Hematopoietic multipotent progenitor cell treated with erythropoietin and hydrocortisone succinate and interleukin-3 and kit ligand, for 4 days (in vitro differentiated cells): ENCODE results near the gene COMMD1.
A peak's percentile ranks its signal among the peaks of the same experiment; 100 is the strongest.
"Not testable (repeated sequence)": the region's sequence is repeated elsewhere in the genome, so short reads cannot be mapped to it uniquely, and the experiment has no call there.

Experiments used
- DNase-seq: peaks from one replicate; pipeline ENCODE4 v3.0.0-alpha.2; 2015

Gene COMMD1

GRCh38 chr2:61924895-61925663, 19.6 kb downstream of the COMMD1 start:
- no peak for DNase-seq

GRCh38 chr2:61926531-61927477, 21.3 kb downstream of the COMMD1 start:
- DNase-seq: peak; percentile 49

- peak; percentile 8 for DNase-seq
Measured at GRCh38 chr2:61928826-61929461, 23.5 kb downstream of the COMMD1 start.

DNA sequence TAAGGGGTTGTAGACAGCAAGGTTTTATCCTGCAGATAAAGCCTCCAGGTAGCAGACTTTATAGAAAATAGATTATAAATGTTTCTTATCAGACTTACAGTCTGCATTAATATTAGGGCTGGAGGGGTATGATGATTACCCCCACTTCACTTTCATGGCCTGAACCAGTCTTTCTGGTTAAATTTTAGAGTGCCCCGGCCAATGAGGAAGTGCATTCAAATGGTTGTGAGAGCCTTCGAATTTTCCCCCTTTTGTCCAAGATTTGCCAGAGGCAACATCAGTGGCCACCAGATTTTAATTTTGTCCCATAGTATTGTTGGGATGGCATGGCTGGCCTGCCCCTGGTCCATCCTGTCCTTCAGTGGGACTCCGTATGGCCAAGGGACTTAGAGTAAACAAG, 31.6 kb downstream of the COMMD1 start:
- DNase-seq: peak; percentile 11

- no peak for DNase-seq
Measured at GRCh38 chr2:61937886-61938285, 32.4 kb downstream of the COMMD1 start.

DNA sequence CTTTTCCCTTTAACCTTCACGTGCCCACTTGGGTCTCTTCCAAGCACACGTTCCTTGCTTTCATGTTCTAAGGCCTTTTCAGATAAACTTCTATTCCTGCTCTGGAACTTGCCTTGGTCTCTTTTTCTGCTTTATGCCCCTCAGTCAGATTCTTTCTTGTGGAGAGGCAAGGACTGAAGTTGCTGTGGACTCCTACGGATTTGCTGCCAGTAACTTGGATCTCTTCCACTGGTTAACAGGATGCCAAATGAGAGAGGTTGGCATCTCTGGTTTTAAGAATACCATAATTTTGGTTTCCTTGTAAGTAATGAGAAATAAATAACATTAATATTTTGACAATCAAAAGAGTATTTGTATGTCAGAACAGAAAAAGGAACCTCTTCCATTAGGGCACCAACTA, 33.0 kb downstream of the COMMD1 start:
- no peak for DNase-seq

DNA sequence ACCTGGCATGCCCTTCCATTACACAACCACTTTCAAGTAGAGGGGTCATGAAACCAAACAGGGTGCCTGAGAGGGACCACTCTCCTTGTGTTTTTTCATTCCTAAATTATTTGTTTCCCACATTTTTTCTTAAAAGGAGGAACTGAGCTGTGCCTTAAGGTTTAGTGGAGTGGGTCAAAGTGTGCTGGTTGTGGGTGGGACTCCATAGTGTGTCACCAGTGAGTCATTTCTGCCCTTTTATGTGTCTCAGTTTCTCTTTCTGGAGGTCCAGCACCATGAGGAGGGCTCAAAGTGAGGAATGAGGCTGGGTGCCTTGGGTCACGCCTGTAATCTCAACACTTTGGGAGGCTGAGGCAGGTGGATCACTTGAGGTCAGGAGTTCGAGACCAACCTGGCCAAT, 37.8 kb downstream of the COMMD1 start:
- DNase-seq: no peak

DNA sequence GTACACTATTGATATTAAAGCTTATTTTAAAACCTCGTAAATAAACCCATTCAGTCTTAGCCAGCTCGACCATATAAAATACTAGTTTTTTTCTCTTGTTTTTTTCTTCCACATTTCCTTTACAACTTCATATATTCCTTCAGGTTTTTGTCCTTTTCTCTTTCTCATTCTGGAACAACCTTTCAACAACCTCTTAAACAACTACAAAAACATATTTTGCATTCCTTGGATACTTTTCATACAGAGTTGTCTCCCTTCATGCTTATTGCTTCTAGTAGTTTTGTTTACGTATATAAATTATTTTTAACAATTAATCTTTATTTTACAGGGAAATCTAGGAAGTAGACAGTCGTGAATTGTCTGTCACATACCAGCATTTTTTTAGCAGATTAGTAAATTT, 41.2 kb downstream of the COMMD1 start:
- no peak for DNase-seq

DNA sequence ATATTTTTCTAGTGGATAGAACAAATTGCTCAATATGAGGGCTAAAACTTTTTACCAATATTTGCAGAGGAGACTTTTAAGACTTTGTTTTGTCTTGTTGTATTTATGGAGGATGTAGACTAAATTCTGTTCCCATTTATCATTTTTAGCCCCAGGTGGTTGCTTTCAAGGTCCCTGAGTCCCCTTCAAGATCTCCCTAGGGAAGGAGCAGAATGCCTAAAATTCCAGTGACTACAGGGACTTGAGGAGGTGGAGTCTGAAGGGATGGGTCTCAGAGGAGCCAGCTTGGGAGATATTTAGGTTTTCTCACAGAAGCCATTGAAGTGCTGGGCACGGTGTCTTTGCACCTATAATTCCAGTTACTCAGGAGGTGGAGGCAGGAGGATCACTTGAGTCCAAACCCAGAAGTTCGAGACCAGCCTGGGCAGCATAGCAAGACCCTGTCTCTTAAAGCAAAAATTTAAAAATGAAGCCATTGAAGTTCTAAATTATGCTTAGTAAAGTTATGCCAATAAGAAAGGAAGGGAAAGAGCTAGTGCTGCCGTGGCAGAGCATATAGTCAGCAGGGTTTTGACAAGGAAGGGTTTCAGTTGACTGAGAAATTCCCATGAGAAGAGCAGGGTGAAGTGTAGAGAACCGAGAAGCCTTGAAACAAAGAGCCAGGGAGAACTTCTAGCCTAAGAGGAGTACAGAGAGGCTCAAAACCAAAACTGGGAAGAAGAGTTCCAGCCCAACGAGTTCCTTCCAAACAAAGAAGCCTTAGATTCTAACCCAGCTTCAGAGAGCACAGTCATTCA, 43.4 kb downstream of the COMMD1 start:
- no peak for DNase-seq

DNA sequence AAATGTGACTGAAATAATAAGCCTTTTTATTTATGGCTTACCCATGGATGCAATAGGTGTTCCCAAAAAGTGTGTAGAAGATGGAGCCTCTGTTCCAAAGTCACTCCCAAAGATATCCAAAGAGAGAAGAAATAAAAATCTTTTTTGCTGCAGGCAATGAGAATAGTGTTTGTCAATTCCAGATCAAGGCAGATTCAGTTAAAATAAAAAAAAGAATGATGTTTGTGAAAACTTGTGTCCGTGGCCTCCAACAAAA, 43.9 kb downstream of the COMMD1 start:
- no peak for DNase-seq

- no peak for DNase-seq
Measured at GRCh38 chr2:61949714-61950560, 44.5 kb downstream of the COMMD1 start.

GRCh38 chr2:61950571-61951315, 45.3 kb downstream of the COMMD1 start:
- no peak for DNase-seq

DNA sequence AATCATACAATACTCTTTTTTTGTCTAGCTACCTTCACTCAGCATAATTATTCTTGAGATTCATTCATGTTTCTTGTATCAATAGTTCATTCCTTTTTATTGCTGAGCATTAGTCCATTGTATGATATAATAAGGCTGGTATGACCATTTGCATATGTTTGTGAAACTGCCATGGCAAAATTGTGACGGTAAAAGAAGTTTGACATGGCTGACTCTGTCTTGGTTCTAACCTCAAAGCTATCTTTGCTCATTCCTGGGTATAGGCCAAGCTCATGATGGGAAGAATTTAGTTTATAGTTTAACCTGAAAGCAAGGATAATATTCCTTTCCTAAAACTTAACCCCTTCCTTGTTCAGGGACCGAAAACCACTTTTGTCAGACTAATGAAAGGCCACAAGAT, 46.4 kb downstream of the COMMD1 start:
- DNase-seq: no peak

DNA sequence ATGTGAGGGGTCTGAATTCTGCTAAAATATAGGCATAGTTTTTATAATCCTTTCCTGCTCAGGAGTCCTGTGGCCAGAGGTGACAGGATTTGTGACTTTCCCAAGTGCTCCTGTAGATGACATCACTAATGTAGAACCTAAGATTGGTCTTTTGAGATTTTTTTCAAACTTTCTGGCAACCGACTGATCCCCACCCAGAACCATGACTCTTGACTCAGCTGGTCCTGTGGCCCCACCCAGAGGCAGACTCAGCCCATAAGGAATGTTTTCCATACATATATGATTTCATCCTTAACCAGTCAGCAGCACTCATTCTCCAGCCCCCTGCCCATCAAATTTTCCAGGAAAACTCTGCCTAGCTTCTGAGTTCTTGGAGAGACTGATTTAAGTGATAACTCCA, 46.8 kb downstream of the COMMD1 start:
- DNase-seq: no peak

- not testable (repeated sequence) for DNase-seq
Measured at GRCh38 chr2:61954856-61955255, 49.4 kb downstream of the COMMD1 start.

DNA sequence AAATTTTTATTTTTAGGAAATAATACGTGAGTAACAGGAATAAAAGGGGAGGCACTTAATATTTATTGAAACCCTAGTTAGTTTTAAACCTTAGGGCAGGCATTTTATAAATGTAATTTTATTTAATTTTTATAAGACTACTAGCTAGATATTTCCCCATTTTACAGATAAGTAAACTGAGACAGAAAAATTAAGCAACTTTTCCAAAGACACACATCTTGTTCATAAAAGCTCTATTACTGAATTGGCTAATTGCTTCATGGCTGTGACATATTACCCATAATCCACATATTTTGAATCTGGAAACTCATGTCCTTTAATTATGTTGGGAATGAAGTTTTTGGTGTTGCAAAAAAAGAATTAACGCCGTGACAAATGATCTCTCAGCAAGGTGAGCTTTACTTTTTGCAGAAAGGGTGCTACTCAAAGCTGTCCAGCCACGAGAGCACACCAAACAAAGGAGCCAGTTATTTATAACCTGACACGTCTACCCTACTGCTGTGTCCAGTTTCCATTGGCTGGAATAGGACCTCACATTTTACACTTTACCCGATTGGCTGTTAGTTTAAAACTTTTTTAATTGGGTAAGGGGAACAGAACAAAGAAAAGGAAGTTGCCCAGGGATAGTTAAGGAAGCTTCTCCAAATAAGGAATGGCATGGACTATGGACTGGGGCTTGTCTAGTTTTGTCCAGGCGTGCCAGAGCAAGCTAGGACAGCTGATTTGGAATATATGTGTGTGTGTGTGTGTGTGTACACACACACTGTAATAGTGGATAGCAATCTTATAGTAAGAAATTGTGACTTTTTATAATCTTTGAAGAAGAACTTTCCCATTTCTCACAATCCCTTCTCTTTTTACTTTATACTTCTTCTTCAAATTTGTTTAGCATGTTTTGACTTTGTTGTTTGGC, 54.2 kb downstream of the COMMD1 start:
- no peak for DNase-seq

DNA sequence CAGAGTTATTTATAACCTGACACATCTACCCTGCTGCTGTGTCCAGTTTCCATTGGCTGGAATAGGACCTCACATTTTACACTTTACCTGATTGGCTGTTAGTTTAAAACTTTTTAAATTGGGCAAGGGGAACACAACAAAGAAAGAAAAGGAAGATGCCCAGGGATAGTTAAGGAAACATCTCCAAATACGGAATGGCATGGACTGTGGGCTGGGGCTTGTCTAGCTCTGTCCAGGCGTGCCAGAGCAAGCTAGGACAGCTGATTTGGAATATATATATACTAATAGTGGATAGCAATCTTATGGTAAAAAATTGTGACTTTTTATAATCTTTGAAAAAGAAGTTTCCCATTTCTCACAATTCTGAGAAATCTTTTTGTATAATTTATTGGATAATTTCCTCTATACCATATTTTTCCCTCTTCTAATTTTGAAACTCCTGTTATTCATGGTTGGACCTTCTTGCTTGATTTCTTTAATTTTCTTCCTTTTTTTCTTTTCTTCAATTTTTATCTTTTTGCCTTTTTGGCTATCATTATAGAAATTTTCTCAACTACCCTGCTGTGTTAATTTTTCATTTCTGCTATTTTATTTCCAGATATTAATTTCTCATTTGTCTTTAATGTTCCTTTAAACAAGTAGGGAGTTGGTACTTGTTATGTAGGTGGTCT, 55.9 kb downstream of the COMMD1 start:
- no peak for DNase-seq

DNA sequence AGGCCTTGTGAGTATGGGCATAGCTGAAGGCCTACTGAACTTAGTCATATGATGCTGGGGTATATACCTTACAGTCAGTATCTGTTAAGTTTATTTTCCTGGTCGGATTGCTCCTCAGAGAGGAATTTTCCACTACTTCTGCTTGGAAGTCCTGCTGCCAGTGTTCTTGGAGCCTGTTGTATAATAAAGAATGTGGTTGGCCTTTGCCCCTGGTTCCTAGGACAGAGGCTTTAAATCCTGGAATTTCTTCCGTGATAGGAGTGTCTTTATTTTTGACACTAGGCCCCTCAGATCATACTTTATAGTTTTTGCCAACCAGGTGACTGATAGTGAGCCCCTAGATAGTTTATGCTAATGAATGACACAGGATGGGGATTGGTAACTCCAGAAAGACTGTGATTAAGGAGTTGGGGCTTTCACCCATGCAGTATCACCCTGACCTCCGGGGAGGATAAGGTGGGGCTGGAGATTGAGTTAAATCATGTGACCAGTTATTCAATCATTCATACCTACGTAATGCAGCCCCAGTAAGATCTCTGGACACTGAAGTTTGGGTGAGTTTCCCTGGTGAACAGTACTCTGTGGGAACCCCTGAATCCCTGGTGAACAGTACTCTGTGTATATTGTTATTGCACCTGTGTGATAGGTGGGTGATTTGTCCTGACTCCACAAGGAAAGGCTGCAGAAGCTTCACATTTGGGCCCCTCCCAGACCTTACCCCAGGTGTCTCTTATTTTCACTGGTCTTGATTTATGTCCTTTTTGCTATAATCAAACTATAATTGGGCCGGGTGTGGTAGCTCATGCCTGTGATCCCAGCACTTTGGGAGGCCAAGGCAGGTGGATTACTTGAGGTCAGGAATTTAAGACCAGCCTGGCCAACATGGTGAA, 56.9 kb downstream of the COMMD1 start:
- no peak for DNase-seq
